Mesenchymal stem cell (in vitro differentiated cells and primary cell): Measurements from ENCODE around the gene METTL8.

Experiments
- DNase-seq: peaks from one replicate; pipeline ENCODE4 v3.0.0-alpha.2; 2013
- H2AFZ ChIP-seq: one replicate; pipeline ENCODE4 v1.6.1; 2013; ENCODE audit warnings: low read depth, mild to moderate bottlenecking, control low read depth, inconsistent platforms, low read length, moderate library complexity
- H2AK5ac ChIP-seq: 2 replicates; pipeline ENCODE4 v1.6.1; 2013; ENCODE audit warnings: low read length, moderate library complexity, mild to moderate bottlenecking, inconsistent platforms; ENCODE audit not compliant: severe bottlenecking
- H2BK120ac ChIP-seq: one replicate; pipeline ENCODE4 v1.6.1; 2013; ENCODE audit warnings: low read depth, mild to moderate bottlenecking, inconsistent platforms, low read length, moderate library complexity
- H2BK12ac ChIP-seq, 2 experiments: one replicate each; pipeline ENCODE4 v1.6.1; 2013; ENCODE audit warnings: inconsistent platforms in 2 of 2, low read length in 2 of 2, mild to moderate bottlenecking in 2 of 2, moderate library complexity in 2 of 2, control low read depth in 1 of 2
- H2BK15ac ChIP-seq: one replicate; pipeline ENCODE4 v1.6.1; 2013; ENCODE audit warnings: mild to moderate bottlenecking, low read depth, inconsistent platforms; ENCODE audit not compliant: poor library complexity, severe bottlenecking
- H2BK5ac ChIP-seq: 2 replicates; pipeline ENCODE4 v1.6.1; 2013; ENCODE audit warnings: low read depth, mild to moderate bottlenecking, low read length, control low read depth, inconsistent platforms; ENCODE audit not compliant: poor library complexity, severe bottlenecking
- H3K14ac ChIP-seq, 2 experiments: one replicate each; pipeline ENCODE4 v1.6.1; 2013; ENCODE audit warnings: inconsistent platforms in 2 of 2, low read length in 2 of 2, control low read depth in 1 of 2, mild to moderate bottlenecking in 1 of 2, moderate library complexity in 1 of 2
- H3K18ac ChIP-seq, 2 experiments: one replicate each; pipeline ENCODE4 v1.6.1; 2013; ENCODE audit warnings: inconsistent platforms in 2 of 2, low read length in 2 of 2, control low read depth in 1 of 2, low read depth in 1 of 2, mild to moderate bottlenecking in 1 of 2
- H3K23ac ChIP-seq, 2 experiments: one replicate each; pipeline ENCODE4 v1.6.1; 2013; ENCODE audit warnings: inconsistent platforms in 2 of 2, low read length in 2 of 2, mild to moderate bottlenecking in 2 of 2, moderate library complexity in 2 of 2, control low read depth in 1 of 2
- H3K27ac ChIP-seq: 2 replicates; pipeline ENCODE4 v1.5.1; 2013; ENCODE audit warnings: mild to moderate bottlenecking, moderate library complexity, low read length, control low read depth, inconsistent platforms; ENCODE audit not compliant: poor library complexity, severe bottlenecking
- H3K27me3 ChIP-seq, 2 experiments: 2 replicates each; pipeline versions ENCODE4 v1.6.1 to v1.7.0; 2013; ENCODE audit warnings: low read length in 2 of 2, mild to moderate bottlenecking in 2 of 2, moderate library complexity in 2 of 2, control low read depth in 1 of 2, inconsistent platforms in 1 of 2; ENCODE audit not compliant: control insufficient read depth in 1 of 2, insufficient read depth in 1 of 2
- H3K36me3 ChIP-seq, 2 experiments: 2 replicates each; pipeline versions ENCODE4 v1.6.1 to v1.7.0; 2013; ENCODE audit warnings: low read length in 2 of 2, control low read depth in 1 of 2, inconsistent platforms in 1 of 2, low read depth in 1 of 2, mild to moderate bottlenecking in 1 of 2; ENCODE audit not compliant: insufficient read depth in 2 of 2, control insufficient read depth in 1 of 2
- H3K4ac ChIP-seq, 2 experiments: one replicate each; pipeline ENCODE4 v1.6.1; 2013; ENCODE audit warnings: inconsistent platforms in 2 of 2, low read length in 2 of 2, mild to moderate bottlenecking in 2 of 2, moderate library complexity in 2 of 2, control low read depth in 1 of 2, low read depth in 1 of 2
- H3K4me1 ChIP-seq: 2 replicates; pipeline ENCODE4 v1.6.1; 2013; ENCODE audit warnings: low read depth, low read length, control low read depth; ENCODE audit not compliant: control insufficient read depth, insufficient read depth
- H3K4me2 ChIP-seq: 2 replicates; pipeline ENCODE4 v1.6.1; 2013; ENCODE audit warnings: low read length, mild to moderate bottlenecking, inconsistent platforms; ENCODE audit not compliant: poor library complexity, severe bottlenecking
- H3K4me3 ChIP-seq, 2 experiments: 2 replicates each; pipeline versions ENCODE4 v1.5.1 to v1.7.0; 2013; ENCODE audit warnings: low read length in 2 of 2, mild to moderate bottlenecking in 2 of 2, control low read depth in 1 of 2, low read depth in 1 of 2; ENCODE audit not compliant: insufficient read depth in 1 of 2
- H3K79me1 ChIP-seq: replicated peaks from 2 replicates; pipeline ENCODE4 v1.6.1; 2013; ENCODE audit warnings: mild to moderate bottlenecking, control low read depth, low read length, inconsistent platforms; ENCODE audit not compliant: poor library complexity, severe bottlenecking
- H3K9ac ChIP-seq: 2 replicates; pipeline ENCODE4 v1.7.0; 2013; ENCODE audit warnings: mild to moderate bottlenecking, low read length, moderate library complexity
- H3K9me3 ChIP-seq: 2 replicates; pipeline ENCODE4 v1.7.0; 2013; ENCODE audit warnings: mild to moderate bottlenecking, low read length; ENCODE audit not compliant: control insufficient read depth
- H4K8ac ChIP-seq: one replicate; pipeline ENCODE4 v1.6.1; 2013; ENCODE audit warnings: inconsistent platforms, mild to moderate bottlenecking, low read length, moderate library complexity
- H4K91ac ChIP-seq: one replicate; pipeline ENCODE4 v1.6.1; 2013; ENCODE audit warnings: mild to moderate bottlenecking, low read length, inconsistent platforms
- WGBS: methylation state at CpG from one replicate; pipeline ENCODE4 v1.1.7; 2013; ENCODE audit warnings: mixed read lengths; 5-methylcytosine and 5-hydroxymethylcytosine counted together

Gene METTL8

DNA sequence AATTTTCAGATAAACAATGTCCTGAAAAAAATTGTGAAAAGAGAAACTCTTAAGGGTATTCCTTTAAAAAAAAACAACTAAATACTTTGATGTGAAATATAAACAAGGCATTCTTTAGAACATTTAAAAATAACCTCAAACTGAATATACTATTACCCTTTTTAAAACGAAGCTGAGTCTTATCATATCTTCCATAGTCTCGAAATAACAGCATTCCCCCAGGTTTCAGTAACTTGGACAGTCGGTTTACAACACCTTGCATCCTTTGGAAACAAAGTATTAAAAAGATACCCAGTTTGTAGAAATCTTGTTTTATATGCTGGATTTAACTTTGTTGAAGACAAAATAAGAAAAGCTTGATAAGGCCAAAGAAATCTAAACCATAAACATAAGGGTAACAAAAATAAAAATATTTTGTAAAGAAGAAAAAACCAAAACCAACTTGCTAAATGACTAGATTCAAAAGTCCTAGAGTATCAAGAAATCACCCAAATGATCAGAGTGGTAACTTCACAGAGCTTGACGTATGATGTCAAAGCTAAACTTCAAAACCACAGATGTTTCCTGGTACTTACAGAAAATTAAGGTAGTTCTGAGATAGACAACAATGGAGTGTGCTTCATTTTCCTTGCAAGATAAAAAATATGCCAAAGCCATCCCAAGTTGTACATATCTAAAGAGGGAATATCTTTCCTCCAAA, 107.8 kb downstream of the METTL8 start:
- no peak overlapping the region for H2BK12ac ChIP-seq
- 100% methylated on average over 3 of the region's 4 CpGs for WGBS
- H3K79me1 ChIP-seq: no peaks in the 10 kb centered on the region
- H4K8ac ChIP-seq: no peak overlapping the region
- no peaks in the 10 kb centered on the region for H3K27me3 ChIP-seq
- no peaks in the 10 kb centered on the region for H3K9me3 ChIP-seq
- DNase-seq: no peak
- no peak overlapping the region for H3K4ac ChIP-seq
- H3K14ac ChIP-seq: no peak overlapping the region
- no peak overlapping the region for H3K9ac ChIP-seq
- peaks cover 3 to 37% of the 10 kb centered on the region in 2 experiments for H3K36me3 ChIP-seq
- H4K91ac ChIP-seq: no peak overlapping the region
- H2AFZ ChIP-seq: no peak overlapping the region
- no peak overlapping the region for H2BK120ac ChIP-seq
- no peak overlapping the region for H3K27ac ChIP-seq
- no peak overlapping the region for H3K4me2 ChIP-seq
- H2AK5ac ChIP-seq: no peak overlapping the region
- no peak overlapping the region for H3K23ac ChIP-seq
- no peak overlapping the region for H3K4me3 ChIP-seq
- no peak overlapping the region for H2BK5ac ChIP-seq
- H2BK15ac ChIP-seq: no peak overlapping the region
- H3K18ac ChIP-seq: no peak overlapping the region
- no peaks in the 10 kb centered on the region for H3K4me1 ChIP-seq

GRCh38 chr2:171323971-171324528, 109.7 kb downstream of the METTL8 start:
- Histone ChIP-seq H4K8ac (no peak overlapping the region), H2AFZ (no peak overlapping the region), H3K9me3 (no peaks in the 10 kb centered on the region), H2BK120ac (no peak overlapping the region), H2AK5ac (no peak overlapping the region), H2BK5ac (no peak overlapping the region), H3K36me3 (peaks cover 3 to 30% of the 10 kb centered on the region in 2 experiments), H3K4me3 (no peak overlapping the region), H3K79me1 (no peaks in the 10 kb centered on the region), H3K4me2 (no peak overlapping the region), H3K23ac (no peak overlapping the region), H2BK12ac (no peak overlapping the region), H3K4ac (no peak overlapping the region), H4K91ac (no peak overlapping the region), H3K18ac (no peak overlapping the region), H3K14ac (no peak overlapping the region), H3K27me3 (no peaks in the 10 kb centered on the region), H3K9ac (no peak overlapping the region), H3K27ac (no peak overlapping the region), H3K4me1 (no peaks in the 10 kb centered on the region), H2BK15ac (no peak overlapping the region)
- 89% methylated on average over 5 of the region's 5 CpGs for WGBS
- no peak for DNase-seq

DNA sequence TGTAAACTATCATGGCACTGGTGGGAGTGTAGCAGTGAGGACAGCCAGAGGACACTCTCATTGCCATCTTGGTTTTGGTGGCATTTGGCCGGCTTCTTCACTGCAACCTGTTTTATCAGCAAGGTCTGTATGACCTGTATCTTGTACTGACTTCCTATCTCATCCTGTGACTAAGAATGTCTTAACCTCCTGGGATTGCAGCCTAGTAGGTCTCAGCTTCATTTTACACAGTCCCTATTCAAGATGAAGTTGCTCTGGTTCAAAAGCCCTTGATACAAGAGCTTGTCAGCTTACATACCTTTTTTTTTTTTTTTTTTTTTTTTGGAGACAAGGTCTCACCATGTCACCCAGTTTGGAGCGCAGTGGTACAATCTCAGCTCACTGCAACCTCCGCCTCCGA, 110.9 kb downstream of the METTL8 start:
- H3K9ac ChIP-seq: no peak overlapping the region
- H3K23ac ChIP-seq: no peak overlapping the region
- no peak overlapping the region for H3K18ac ChIP-seq
- H2BK15ac ChIP-seq: no peak overlapping the region
- no peaks in the 10 kb centered on the region for H3K4me1 ChIP-seq
- H4K8ac ChIP-seq: no peak overlapping the region
- DNase-seq: no peak
- no peak overlapping the region for H3K4me3 ChIP-seq
- no peak overlapping the region for H3K14ac ChIP-seq
- H2AK5ac ChIP-seq: no peak overlapping the region
- 100% methylated on average over 4 of the region's 4 CpGs for WGBS
- H3K79me1 ChIP-seq: no peaks in the 10 kb centered on the region
- peaks cover 3 to 30% of the 10 kb centered on the region in 2 experiments for H3K36me3 ChIP-seq
- no peak overlapping the region for H3K27ac ChIP-seq
- H4K91ac ChIP-seq: no peak overlapping the region
- H3K9me3 ChIP-seq: no peaks in the 10 kb centered on the region
- no peak overlapping the region for H2BK5ac ChIP-seq
- H3K4me2 ChIP-seq: no peak overlapping the region
- no peak overlapping the region for H3K4ac ChIP-seq
- H2AFZ ChIP-seq: no peak overlapping the region
- H2BK12ac ChIP-seq: no peak overlapping the region
- no peaks in the 10 kb centered on the region for H3K27me3 ChIP-seq
- H2BK120ac ChIP-seq: no peak overlapping the region

DNA sequence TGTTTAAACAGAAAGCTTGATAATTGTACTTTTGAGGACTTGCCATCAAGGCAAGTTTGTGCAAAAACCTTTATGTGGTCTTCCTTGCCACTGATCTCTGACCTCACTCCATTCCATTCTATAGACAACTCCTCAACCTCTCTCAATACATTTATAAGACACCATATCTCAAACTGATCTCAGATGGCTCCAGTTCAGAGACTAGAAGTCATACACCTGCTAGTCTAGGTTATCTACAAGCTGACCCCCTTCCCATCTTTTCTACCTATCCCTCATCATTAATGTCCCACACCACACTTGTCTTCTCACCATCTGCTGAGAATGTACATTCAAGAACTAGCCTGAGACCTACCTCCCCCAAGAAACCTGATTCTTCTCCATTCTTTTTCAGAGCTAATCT, 113.1 kb downstream of the METTL8 start:
- Histone ChIP-seq H3K4me3 (no peak overlapping the region), H3K27me3 (no peaks in the 10 kb centered on the region), H2BK120ac (no peak overlapping the region), H4K91ac (no peak overlapping the region), H3K4ac (no peak overlapping the region), H2BK15ac (no peak overlapping the region), H3K27ac (no peak overlapping the region), H3K9me3 (no peaks in the 10 kb centered on the region), H3K14ac (no peak overlapping the region), H2AFZ (no peak overlapping the region), H2AK5ac (no peak overlapping the region), H3K4me1 (no peaks in the 10 kb centered on the region), H3K36me3 (peaks cover 3 to 35% of the 10 kb centered on the region in 2 experiments), H3K18ac (no peak overlapping the region), H3K4me2 (no peak overlapping the region), H4K8ac (no peak overlapping the region), H3K9ac (no peak overlapping the region), H3K79me1 (no peaks in the 10 kb centered on the region), H2BK12ac (no peak overlapping the region), H2BK5ac (no peak overlapping the region), H3K23ac (no peak overlapping the region)
- no peak for DNase-seq
